NCI-H2029 (cell line): ENCODE measurements around the gene AXIN1.
"Not testable (repeated sequence)": the region's sequence is repeated elsewhere in the genome, so short reads cannot be mapped to it uniquely, and the experiment has no call there.

Experiments used
- DNase-seq: peaks from one replicate; lab custom pipeline; 2025; lab: John Stamatoyannopoulos, UW

Gene AXIN1

GRCh38 chr16:354291-354881, 1.9 kb upstream of the AXIN1 start:
- no peak for DNase-seq

- DNase-seq, result no peak
These were observed 1.1 kb upstream of the AXIN1 start for GRCh38 chr16:353404-354290.

DNA sequence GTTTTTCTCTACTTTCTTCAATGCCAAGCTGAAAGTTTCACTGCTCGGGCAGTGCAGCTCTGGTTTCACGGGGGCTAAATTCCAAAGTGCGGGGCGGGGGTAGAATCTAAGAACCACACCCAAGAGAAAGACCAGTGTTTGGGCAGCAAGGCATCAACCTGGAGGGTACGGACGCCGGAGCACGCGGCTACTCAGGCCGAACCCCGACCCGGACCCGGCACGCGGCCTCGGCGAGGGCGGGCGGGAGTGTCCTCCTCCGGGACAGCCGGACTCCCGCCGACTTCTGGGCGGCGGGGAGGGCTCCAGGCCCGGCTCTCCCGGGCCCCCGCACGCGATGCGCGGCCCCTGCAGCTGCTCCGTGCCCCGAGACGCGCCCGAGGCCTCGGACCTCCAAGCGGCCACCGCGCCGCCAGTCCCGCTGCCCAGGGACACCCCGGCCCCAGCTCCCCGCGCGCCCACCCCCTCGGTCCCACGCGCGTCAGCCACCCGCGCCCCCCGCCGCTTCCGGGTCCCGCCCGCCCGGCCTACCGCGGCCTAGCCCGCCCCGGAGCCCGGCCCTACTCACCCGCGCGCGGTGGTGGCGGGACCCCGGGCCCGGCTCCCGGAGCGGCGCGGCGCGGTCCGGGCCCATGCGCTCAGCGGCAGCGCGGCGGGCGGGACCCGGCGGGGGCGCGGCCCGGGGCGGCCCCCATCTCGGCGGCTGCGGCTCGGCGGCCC, 561 bp downstream of the AXIN1 start:
- DNase-seq, result no peak

DNA sequence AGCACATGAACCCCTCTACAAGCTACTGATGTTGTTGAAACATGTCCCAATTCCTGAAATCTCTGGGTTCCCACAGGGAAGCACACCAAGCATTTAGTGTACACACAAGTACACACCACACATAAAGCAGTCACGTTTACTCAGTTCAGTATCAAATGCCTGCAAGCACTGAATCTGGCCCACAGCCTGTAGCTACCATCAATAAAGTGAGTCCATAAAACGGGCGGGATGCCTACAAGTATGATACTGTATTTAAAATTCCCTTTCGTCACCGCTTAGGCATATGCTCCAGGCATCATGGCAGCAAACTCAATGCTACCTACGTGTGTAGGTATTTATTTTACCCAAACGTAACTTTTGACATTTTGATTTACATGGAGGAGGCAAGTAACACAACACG, 2.3 kb downstream of the AXIN1 start:
- DNase-seq, result no peak

GRCh38 chr16:349211-349610, 3.3 kb downstream of the AXIN1 start:
- no peak for DNase-seq

DNA sequence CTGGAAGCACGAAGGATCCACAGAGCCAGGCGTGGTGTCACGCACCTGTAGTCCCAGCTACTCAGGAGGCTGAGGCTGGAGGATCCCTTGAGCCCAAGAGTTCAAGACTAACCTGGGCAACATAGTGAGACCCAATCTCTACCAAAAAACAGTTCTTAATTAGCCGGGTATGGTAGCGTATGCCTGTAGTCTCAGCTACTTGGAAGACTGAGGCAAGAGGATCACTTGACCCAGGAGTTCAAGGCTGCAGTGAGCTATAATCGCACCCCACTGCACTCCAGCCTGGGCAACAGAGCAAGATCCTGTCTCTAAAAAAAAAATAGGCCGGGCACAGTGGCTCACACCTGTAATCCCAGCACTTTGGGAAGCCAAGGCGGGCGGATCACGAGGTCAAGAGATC, 4.0 kb downstream of the AXIN1 start:
- DNase-seq, result not testable (repeated sequence)

GRCh38 chr16:347203-347602, 5.3 kb downstream of the AXIN1 start:
- DNase-seq, result no peak

DNA sequence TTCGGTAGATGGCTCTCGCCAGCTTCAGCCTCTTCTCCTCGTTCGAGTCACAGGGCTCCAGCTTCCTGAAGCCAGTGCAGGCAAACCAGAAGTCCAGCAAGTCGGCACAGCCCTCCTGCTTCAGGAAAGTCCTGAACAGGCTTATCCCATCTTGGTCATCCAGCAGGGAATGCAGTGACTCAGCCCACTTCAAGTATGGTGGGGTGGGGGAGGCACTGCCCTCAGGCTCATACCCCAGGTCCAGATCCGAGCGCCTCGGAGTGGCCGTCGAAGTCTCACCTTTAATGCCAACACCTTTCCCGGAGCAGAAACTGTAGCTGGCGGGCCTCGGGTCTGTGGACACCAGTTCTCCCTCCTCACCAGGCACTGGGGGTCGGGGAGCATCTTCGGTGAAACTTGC, 5.9 kb downstream of the AXIN1 start:
- DNase-seq, result no peak

DNA sequence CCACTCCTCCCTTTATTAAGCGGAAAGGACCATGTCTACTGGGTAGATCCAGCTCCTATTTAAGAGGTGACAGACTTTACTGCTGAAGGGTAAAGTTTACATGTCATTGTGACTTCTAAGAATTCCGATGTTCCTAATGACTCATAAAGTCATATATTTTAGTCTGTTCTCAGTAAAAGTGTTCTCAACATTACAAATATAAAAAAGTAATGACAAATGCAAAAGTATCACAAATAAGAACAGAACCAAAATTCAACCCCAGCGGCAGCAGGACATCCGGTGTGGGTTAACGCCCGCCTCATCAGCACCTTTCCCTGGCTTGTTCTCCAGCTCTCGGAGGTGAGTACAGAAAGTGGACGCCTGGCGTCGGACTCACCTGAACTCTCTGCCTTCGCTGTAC, 6.8 kb downstream of the AXIN1 start:
- DNase-seq, result no peak

DNA sequence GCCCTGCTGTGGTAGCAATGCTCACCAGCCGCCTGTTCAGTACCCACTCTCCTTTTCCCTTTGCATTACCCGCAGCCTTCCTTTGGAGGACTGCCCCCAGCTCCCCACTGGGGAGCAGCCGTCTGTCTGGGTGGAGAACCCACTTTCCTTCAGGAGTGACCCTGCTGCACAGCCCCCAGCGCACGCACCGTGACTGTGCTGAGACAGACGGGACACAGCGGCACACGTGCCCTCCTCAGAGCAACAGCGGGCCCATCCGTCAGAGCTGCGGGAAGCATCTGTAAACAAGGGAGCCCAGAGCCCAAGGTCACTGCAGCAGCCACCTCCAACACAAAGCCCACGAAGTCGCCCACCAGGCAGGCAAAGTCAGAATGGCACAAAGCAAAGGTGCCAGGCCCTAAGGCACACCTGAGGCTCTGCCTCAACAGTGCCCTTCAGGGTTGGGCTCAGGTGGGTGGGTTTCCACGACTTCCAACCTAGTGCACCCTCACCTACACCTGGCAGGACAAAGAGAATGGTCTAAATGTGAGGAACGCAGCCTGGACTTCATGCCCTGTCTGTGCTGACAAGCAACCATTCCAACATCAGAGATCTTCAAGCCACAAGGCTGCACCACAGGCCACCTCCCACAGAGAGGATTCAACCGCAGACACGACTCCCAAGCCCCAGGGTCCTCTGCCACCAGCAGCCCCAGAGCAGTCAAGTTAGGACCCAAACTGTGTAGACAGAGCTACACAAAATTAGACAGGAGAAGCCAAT, 9.9 kb downstream of the AXIN1 start:
- DNase-seq, result no peak

DNA sequence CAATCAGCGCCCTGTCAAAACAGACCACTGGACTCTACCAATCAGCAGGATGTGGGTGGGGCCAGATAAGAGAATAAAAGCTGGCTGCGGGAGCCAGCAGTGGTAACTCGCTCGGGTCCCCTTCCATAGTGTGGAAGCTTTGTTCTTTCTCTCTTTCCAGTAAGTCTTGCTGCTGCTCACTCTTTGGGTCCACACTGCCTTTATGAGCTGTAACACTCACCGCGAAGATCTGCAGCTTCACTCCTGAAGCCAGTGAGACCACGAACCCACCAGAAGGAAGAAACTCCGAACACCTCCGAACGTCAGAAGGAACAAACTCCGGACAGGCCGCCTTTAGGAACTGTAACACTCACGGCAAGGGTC, 10.6 kb downstream of the AXIN1 start:
- DNase-seq, result not testable (repeated sequence)

GRCh38 chr16:341095-341973, 11.2 kb downstream of the AXIN1 start:
- DNase-seq, result not testable (repeated sequence)

GRCh38 chr16:340370-341091, 12.0 kb downstream of the AXIN1 start:
- no peak for DNase-seq

DNA sequence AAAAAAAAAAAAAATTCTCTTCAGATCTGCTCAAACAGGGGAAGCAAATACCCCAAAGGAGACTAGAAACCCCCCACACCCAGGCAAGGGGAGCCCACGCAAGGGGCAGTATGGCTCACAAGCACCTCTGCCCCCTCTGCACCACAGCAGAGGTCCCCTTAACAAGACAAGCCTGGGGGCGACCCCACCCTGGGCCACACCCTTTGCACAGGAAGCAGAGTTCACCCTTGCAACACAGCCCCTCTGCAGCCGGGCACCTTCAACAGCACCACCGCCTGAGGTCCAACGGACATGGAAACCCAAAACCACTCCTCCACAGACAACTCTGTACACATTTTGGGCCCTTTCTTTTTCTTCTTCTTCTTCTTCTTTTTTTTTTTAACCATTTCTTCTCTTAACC, 12.8 kb downstream of the AXIN1 start:
- DNase-seq, result no peak

- no peak for DNase-seq
These were observed 14.4 kb downstream of the AXIN1 start for GRCh38 chr16:337975-338575.

GRCh38 chr16:337437-337836, 15.1 kb downstream of the AXIN1 start:
- DNase-seq, result no peak

GRCh38 chr16:336269-336668, 16.3 kb downstream of the AXIN1 start:
- no peak for DNase-seq

DNA sequence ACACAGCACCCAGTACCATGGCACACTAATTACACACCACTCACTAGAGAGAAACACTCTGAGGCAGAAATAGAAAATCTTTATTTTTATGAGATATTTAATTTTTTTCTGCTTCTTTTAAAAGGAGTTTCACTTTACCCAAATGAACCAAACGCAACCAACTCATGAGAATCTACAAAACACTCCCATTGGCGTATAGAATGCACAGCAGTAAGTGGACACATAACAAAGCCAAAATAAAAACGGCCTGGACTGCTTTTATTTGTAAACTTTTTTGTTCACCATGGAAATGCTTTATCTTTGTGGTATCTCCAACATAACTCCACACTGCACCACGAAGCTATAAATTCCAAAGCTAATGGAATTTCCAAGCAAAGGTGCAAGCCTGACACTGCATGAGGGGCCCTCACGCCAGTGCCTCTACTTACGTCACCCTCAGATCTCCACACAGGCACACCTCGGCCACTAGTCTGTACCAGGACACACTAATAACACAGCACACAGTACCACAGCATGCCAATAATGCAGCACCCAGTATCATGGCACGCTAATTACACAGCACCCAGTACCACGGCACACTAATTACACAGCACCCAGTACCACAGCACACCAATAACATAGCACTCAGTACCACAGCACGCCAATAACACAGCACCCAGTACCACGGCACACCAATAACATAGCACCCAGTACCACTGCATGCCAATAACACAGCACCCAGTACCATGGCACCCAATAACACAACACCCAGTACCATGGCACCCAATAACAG, 17.5 kb downstream of the AXIN1 start:
- not testable (repeated sequence) for DNase-seq

GRCh38 chr16:334164-334832, 18.2 kb downstream of the AXIN1 start:
- DNase-seq, result not testable (repeated sequence)
